ENCODE data around the gene BCR.

The BCR gene

DNA sequence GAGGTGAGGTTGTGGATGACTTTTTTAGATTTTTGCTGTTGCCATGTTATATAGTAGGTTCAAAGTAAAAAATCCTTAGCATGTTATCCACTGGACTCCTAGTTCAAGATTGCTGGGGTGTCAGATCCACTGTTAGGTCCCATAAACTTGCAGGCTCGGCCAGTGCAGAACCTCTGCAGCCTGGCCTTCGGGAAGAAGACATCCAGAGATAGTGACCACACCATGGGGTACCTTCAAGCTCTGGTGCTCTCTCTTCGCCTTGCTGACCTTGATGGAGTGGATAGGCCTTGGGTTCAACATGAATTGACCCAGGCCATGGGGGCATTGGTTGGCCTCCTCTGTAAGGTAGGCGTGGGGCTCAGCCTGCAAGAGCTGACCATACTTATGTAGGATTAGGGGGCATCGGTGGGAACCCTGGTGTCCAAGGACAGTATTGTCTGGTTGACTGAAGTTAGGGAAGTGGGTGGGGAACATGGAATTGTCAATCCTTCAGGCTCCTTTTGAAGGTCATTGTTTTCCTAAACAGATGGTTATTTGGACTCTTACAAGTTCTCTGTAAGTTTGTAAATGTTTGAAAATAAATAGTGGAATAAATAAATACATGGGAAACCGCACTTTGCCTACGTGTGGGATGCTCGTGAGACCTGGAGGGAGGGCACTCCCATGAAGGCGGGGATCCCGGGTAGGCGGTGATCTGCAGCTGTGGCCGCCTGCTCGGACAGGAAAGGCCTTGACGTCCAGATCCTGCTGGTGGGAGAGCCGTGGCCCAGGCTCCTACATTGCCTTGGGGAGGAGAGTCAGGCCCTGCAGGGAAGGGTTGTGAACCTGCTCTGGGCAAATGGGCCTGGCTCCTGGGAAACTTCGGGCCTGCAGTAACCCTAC lies 37.1 kb downstream of the BCR start:
- DNase-seq (ENCODE audit: low read depth in 2 of 2): no peak

DNA sequence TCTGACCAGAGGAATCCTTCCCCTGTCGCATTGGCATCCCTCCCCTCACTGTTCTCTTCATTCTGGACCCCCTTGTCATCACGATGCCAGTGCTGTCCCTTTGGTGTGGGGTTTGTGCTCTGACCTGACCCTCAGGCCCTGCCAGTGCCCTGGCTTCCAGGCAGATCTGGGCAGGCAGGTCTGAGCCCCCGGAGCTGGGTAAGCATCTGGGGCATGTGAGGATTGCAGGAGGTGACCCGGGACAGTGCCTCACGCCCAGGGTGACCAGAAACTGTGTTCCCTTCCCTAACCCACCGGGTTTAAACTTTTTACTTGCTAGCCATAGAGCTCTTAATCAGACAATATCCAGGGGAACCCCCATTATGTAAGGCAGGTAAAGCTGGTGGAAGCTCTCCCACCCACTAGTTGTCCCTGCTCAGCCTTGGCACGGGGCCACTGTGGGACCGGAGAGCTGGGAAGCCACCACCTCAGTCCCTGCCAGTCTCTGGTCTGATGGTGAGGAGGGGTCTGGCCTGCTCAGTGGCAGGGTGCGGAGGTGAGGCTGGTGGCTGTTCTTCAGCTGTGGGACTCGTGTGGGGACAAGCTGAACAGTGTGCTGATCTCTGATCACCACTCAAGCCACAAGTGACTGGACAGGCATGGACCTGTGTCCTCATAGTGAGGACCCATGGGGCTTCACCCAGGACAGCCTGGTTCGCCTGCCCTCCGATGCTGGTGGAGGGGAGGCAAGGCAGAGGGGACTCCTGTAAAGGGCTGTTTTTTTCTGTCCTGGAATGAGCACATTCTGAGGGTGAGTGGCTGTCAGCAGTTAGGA lies 38.0 kb downstream of the BCR start:
- no peak for DNase-seq (ENCODE audit: low read depth in 2 of 2)

DNA sequence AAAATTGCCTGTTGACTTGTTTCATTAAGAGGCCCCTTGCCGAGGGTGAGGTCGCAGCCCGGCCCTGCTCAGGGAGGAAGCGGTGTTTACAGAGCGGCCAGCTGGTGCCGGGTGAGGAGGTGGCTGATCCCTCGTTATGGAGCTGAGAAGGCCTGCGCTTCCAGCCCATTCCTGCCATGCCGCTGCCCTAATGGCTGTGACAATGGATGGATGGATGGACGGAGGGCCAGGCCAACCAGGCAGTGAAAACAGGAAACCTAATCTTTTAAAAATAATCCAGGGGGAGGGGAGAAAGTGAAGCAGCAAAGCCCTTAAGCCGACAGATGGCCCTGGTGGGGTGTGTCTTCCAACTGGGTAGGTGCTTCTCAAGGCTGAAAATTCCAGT lies 38.5 kb downstream of the BCR start:
- DNase-seq (ENCODE audit: low read depth in 2 of 2): no peak

DNA sequence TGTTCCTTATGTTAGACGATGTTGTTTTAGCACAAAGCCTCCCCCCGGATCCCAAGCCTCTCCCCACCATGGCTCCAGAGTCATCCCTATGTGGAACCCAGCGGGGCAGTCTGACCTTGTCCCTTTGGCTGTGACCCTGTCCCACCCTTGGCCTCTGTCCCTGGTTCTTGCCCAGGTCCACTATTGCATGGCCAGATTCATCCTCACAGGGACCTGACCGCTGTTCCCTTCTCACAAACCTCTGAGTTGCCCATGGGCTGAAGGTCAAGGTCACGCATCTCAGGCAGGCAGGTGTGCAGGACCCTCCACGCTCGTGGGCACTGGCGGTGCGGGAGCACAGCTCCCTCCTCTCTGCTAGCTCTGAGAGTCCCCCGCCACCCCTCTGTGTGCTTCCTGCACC lies 39.0 kb downstream of the BCR start:
- no peak for DNase-seq (ENCODE audit: low read depth in 2 of 2)

DNA sequence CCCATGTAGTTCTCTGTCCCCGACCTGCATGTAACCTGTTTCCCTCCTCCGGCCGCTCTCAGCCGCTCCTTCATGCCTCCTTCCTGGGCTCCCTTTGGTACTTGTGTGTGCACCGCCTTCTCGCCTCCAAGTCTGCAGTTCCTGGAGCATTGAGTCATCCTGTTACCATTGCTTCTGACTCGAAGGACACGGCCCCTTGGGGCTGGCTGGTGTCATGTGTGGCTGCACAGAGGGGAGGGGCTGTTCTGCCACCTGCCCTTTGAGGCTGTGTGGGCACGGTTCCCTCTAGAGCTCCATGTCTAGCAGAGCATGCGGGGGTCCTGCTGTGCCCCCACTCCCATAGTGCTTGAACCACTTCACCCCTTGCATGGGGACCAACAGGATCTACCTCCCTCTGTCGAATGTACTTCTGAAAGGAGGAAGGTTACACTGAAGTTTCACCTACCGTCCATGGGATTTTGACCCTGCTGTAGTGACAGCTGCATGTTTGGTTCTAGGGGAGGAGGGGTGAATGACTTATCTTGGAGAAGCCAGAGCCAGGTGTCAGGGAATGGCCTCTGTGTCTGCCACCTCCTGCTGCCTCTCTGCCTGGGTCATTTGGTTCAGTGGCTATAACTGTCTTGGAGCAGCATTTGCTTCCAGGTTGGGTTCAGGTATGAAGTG lies 39.6 kb downstream of the BCR start:
- DNase-seq (ENCODE audit: low read depth in 2 of 2): peak; percentile 60 to 62

DNA sequence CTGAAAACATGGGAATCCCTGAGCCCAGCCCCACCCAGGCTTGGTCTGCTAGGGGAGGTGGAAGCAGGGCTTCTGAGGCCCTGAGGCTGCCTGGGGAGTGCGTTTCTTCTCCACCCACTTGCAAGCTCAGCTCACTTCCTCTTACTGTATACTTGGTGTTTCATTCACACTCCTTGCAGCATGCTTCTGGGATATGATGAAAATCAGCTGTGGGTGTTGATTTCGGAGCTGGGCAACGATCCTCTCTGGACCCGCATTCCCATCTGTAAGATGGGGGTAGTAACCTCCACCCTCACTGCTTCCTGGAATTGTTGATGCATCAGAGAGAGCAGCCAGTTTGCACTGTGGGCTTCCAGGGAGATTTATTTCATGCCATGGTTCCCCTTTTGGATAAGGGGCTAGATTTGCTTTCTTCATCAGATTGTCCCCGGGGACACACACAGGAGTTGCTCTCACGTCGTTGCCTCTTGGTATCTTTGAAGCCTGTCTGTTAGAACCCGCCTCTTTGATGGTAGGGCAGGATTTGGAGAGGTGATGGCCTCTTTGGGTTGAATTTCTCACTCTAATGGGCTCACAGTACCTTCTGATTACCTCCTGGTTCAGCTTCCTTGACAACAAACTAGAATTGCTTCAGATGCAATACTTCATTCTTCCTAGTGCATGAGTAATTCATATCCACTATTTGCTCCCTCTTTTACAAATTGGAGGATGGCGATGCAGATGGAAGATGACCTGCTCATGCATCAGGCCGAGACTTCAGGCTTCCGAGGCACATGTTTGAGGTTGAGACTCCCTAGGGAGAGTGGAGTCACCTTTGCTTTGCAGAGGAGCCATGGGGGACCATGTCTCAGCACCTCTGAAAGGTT lies 40.4 kb downstream of the BCR start:
- DNase-seq (ENCODE audit: low read depth in 2 of 2): no peak

DNA sequence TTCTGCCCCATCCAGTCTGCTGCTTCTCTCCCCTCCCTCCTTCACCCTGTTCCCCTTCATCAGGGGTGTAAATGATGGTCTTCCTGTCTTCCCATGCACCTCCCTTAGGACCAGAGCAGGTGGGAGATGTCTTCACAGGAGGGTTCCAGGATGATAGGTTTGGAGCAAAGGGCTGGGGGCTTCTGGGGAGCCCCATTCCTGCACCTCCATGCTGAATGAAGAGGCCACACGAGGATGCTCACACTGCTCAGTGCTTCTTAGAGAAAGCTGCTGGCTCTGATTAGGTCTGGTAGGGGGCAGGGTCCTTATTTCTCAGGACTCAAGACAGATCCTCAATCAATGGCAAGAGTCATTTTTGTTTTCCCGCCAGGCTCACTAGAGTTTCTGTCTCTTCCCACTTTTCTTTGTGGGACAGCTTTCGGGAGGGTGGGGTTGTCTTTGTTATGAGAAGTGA lies 41.1 kb downstream of the BCR start:
- no peak for DNase-seq (ENCODE audit: low read depth in 2 of 2)

DNA sequence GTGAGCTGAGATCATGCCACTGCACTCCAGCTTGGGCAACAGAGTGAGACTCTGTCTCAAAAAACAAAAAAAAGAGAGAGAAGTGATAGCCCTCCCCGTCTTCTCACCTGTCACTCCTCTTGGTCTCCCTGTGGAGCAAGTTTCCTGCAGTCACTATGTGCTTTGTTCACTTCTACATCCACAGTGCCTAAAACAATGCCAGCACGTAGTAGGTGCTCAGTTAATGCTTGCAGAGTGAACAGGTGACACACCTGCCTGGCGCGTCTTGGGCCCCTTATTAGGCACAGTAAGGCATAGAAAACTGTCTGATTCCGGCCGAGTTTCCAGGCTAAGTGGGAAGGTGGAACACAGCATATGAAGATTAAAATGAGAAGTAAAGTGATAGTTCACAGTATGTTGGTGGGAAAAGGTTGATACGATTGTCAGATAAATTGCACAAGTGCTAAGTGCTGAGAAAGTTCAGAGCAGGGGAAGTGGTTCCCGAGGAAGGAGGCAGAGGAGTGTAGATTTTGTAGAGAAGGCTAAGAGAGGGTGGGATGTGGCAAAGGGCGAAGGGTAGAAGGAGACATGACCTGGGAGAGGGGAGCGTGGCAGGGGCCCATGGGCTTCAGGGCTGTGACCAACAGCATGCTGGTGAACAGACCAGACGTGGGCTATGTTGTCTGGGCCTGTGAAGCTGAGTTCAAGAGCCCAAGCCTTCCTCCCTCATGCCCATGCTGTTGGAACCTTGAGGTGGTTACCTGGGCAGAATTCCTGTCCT lies 41.9 kb downstream of the BCR start:
- DNase-seq (ENCODE audit: low read depth in 2 of 2): no peak

DNA sequence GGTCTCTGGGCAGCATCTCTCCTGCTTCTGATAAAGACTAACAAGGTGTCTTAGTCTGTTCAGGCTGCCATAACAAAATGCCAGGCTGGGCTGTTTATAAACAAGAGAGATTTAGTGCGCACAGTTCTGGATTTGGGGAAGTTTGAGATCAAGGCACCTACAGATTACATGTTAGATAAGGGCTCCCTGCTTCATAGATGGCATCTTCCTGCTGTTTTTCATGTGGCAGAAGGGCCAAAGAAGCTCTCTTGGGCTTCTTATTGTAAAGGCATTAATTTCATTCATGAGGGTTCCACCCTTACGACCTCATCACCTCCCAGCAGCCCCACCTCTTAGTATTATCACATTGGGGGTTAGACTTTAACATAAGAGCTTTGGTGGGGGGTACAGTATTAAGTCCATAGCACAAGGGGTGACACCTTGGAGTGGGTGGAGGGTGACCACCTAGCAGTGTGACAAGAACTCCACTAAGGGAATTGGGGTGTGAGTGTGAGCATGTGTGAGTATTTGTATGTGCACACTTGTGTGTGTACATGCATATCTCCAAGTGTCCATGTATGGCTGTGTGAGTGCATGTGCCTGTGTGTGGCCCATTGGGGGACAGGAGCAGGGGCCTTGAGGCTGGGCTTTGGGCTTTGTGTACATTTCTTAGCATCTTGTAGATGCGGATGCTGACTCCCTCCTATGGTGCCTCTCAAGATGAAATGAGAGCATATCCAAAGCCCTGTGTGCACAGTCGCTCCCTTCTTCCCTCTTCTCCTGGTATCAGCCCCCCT lies 42.7 kb downstream of the BCR start:
- DNase-seq (ENCODE audit: low read depth in 2 of 2): no peak

DNA sequence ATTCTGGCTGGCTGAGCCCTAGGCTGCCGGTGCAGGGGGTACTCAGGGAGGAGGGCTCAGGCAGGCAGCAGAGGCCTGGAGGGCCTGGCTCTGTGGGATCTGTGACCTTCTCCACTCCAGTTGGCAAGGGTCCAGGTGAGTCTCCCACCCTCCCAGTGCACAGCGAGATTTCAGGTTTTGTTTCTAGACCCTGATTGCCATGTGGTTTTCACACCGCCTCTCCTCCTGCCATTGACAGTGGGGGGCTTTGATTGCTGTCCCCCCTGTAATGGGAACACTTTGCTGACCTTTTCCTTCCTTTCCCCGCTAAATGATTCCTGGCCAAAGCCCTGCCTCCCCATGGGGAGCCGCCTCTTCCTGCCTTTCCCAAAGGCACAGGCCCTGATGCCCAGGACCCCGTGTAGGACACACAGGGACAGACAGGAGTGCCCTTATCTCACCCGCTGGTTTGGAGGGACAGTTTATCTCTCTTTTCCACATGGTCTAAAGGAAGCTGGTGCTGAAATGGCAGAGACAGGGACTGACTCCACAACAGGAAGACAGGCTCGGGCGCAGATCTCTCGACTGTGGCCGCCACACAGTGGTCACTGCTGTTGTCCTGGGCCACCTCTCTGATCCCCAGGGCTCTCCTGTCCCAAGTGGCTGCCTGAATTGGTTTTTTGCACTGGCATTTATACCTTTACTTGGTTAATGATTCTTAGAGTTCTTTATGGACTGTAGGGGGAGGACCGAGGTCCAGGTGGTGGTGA lies 43.4 kb downstream of the BCR start:
- no peak for DNase-seq (ENCODE audit: low read depth in 2 of 2)

DNA sequence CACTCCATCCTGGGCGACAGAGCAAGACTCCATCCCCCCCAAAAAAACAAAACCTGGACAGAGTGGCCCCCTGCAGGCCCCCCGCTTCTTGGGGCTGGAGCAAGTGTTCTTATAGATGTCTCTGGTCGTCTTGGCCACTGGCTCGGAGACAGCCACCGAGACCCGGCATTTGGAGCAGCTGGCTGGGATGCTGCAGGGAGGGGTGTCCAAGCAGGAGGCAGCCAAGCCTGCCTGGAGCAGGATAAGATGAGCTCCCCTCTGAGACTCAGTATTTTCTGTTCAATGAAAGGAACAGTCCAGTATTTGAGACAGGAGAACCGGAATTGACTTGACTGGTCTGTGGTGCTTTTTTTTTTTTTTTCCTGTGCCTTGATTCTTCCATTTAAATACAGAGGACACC lies 44.5 kb downstream of the BCR start:
- no peak for DNase-seq (ENCODE audit: low read depth in 2 of 2)

DNA sequence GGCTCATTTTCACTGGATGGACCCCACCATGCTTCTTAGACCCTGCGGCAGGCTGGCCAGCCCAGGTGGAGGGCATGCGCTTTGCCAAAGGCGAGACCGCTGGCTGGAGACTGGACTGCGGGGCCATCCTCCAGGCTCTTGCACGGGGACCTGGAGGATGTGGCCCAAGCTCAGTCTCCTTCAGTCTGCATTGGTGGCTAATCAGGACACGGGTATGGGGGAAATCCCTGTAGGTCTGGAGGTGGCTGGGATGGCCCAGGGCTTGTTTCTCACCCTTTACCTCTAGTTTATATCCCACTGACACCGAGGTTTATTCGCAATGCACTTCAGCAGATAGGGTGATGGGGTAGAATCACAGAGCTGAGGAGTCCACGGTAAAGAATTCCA lies 45.0 kb downstream of the BCR start:
- no peak for DNase-seq (ENCODE audit: low read depth in 2 of 2)

DNA sequence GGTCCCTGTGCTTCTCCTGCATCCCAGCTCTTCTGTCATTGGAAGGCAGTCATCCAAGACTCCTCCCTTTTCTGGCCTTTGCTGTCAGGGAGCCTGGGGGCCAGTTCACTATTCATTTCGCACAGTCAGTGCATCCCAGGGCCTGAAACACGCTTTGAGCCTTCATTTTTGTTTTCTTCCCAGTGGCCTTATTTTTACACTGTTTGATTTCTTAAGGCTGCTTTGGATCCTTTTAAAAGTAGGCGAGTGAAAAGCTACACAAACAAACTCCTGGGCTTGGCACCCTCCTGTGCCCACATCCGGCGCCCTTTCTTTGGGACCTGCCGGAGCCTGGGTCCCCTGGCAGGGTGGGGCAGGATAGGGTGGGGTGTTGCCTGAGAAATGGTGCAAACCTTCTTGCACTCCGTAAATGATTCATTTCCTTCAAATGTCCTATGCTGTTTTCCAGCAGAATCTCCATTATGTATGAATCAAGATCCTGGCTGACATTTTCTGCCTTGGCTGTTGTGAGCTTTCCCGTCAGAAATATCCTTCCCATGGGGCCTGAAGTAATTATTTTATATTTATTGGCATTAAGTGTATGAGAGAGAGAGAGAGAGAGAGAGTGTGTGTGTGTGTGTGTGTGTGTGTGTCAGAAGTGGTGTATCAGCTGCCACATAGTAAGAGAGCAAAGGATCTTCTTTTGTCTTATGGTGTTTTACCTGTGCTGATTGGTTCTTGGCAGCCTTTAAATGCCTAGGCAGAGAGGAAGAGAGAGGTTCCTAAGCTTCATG lies 45.6 kb downstream of the BCR start:
- no peak for DNase-seq (ENCODE audit: low read depth in 2 of 2)

DNA sequence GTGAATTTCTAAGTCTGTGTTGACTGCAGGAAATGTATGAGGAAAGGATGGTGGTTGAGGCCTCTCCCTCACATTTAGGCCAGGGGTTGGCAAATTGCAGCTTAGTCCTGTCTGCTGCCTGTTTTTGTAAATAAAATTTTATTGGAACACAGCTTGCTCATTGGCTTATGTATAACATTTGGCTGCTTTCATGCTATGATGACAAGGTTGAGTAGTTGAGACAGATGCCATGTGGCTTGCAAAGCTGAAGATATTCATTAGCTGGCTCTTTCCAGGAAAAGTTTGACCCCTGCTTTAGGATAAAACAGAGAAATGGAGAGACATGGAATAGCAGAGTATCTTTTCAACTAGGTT lies 46.2 kb downstream of the BCR start:
- no peak for DNase-seq (ENCODE audit: low read depth in 2 of 2)

DNA sequence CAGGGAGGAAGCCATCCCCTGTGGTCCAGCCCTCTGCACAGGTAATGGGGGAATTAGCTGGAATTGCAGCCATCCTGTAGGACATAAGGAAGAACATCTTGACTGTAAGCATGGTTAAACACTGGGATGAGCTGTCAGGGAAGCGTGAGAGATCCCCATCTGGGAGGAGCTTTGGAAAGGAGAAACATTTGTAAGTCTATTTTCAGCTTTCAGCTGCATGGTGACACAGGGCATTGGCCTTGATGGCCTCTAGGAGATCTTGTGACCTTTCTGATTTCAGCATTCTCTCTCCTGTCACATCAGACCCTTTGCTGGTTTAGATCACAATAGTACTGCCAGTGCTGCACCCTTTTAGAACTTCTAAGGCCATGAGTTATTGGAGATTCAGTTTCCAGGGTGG lies 47.1 kb downstream of the BCR start:
- no peak for DNase-seq (ENCODE audit: low read depth in 2 of 2)

DNA sequence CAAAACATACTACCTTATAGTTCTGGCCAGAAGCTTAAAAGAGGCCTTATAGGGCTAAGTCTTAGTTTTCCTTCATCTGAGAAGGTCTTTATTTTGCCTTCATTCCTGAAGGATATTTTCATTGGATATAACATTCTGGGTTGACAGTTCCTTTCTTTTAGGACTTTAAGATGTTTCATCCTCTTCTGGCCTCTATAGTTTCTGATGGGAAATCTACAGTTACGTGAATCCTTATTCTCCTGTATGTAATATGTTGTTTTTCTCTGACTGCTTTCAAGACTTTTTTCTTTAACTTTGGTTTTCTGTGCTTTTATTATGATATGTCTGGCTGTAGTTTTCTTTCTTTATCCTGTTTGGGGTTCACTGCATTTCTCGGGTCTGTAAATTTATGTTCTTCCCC lies 48.2 kb downstream of the BCR start:
- no peak for DNase-seq (ENCODE audit: low read depth in 2 of 2)

DNA sequence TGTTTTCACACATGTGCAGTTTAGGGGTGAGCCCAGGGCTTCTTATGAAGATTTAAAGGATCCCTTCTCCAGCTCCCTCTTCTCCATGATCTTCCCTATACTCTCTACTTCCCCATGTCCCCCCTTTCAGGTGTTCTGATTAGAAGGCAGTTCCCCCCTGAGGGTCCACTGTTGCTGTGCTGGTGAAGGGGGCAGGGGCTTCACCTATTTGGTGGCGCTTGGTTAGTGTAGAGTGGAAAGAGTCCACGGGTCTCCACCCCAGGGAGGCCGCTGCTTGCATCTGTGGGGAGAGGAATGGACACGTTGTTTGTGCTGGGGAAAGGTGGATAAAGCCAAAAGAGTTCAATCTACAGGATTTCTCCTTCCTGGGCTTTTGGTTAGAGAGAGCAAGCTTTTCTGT lies 49.3 kb downstream of the BCR start:
- DNase-seq (ENCODE audit: low read depth in 2 of 2): no peak

DNA sequence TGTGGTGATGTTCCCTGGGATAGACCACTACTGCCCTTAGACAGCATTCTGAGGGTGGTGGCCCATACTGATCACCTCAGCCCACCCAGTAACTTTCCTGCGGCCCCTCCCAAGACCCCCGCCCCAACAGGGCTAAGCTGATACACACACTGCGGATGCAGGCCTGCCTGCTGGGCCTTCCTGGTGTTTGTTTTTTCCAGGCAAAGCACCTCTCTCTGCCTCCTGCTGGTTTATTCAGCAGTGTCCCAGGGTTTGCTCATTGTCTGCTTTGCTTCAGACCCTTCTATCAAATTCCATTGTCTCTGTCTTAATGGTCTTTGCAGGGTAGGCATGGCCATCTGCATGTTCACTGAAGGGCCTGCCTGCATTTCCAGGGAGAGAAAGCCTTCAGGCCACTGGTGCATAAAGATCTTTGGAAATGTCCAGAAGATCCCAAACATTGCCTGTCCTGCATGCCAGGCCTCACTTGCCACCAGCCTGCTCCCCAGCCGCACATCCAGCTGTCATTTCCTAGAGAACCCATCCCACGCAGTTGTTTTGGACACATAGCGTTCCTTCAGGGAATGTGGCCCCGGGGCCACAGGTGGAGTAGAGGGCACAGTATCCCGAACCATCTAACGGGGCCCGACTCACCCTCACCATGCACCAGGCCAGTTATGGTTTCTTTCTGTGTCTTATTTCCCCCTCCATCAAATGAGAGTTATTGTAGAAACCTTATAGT lies 50.2 kb downstream of the BCR start:
- no peak for DNase-seq (ENCODE audit: low read depth in 2 of 2)
